A673 (cell line): ENCODE measurements around the gene CMIP. TPM values are rescaled to one million over a fixed set of nuclear protein-coding genes. Genes with fewer than 3 reads are reported as not detected.

Experiments
- BruUV-seq: library from RNA; stranded (reverse); fragments of 400-500 nt; replicated peaks from 2 replicates; lab custom pipeline; 2021; lab: Mats Ljungman, UMichigan
- CTCF ChIA-PET: fragments of 300-600 bp; sonication (Branson Sonifier 250); formaldehyde crosslinking; loops from one replicate; lab custom pipeline; 2022; ENCODE audit warnings: antibody characterized with exemption; lab: Charles Lee
- POLR2A ChIA-PET: fragments of 300-600 bp; sonication (Branson Sonifier 250); formaldehyde crosslinking; loops from one replicate; lab custom pipeline; 2022; ENCODE audit warnings: antibody characterized with exemption; ENCODE audit not compliant: low non-redundant PET; lab: Charles Lee
- DNase-seq: peaks from one replicate; pipeline ENCODE4 v3.0.0-alpha.2; 2015; ENCODE audit warnings: low spot score
- H3K27ac ChIP-seq: fragments of 200-600 bp; sonication (generic); 2 replicates; pipeline ENCODE4 v1.5.1; 2016; ENCODE audit warnings: mixed run types, low read depth, mild to moderate bottlenecking, mixed read lengths, antibody characterized with exemption, low read length; ENCODE audit not compliant: poor library complexity, severe bottlenecking
- H3K27me3 ChIP-seq: fragments of 200-600 bp; sonication (generic); replicated peaks from 2 replicates; pipeline ENCODE4 v1.6.1; 2017; ENCODE audit warnings: mixed run types, low read depth, mild to moderate bottlenecking, mixed read lengths, antibody characterized with exemption, low read length; ENCODE audit not compliant: insufficient read depth, poor library complexity
- H3K36me3 ChIP-seq: fragments of 200-600 bp; sonication (generic); 2 replicates; pipeline ENCODE4 v1.6.1; 2016; ENCODE audit warnings: mixed run types, mild to moderate bottlenecking, mixed read lengths, antibody characterized with exemption, low read length; ENCODE audit not compliant: insufficient read depth, poor library complexity, severe bottlenecking
- H3K4me1 ChIP-seq: fragments of 200-600 bp; sonication (generic); 2 replicates; pipeline ENCODE4 v1.6.1; 2017; ENCODE audit warnings: mixed run types, mild to moderate bottlenecking, mixed read lengths, antibody characterized with exemption, low read length; ENCODE audit not compliant: insufficient read depth, poor library complexity, severe bottlenecking
- H3K4me3 ChIP-seq: fragments of 200-600 bp; sonication (generic); 2 replicates; pipeline ENCODE4 v1.5.1; 2016; ENCODE audit warnings: low read depth, mixed run types, mild to moderate bottlenecking, mixed read lengths, low read length; ENCODE audit not compliant: poor library complexity, severe bottlenecking
- H3K9me3 ChIP-seq: fragments of 200-600 bp; sonication (generic); 2 replicates; pipeline ENCODE4 v1.6.1; 2016; ENCODE audit warnings: mixed run types, low read depth, mild to moderate bottlenecking, mixed read lengths, antibody characterized with exemption, low read length; ENCODE audit not compliant: poor library complexity, severe bottlenecking
- EZH2 ChIP-seq: fragments of 200-600 bp; sonication (generic); IDR thresholded peaks from 2 replicates; pipeline ENCODE4 v1.6.1; 2017; ENCODE audit warnings: borderline replicate concordance, low read depth, mild to moderate bottlenecking, mixed read lengths, antibody characterized with exemption, low read length; ENCODE audit not compliant: poor library complexity, severe bottlenecking
- intact Hi-C: fragments of 100-400 bp; cut with micrococcal nuclease; formaldehyde crosslinking; loops from one replicate; pipeline ENCODE4 v1.10.0; 2022; ENCODE audit not compliant: unreplicated experiment
- total RNA-seq: library from RNA; stranded (reverse); gene quantifications from 2 replicates; pipeline ENCODE4 v1.2.3, GENCODE V29; 2021
- TF ChIP-seq, protein P1 (sequence below): fragments of 300-800, 200-600 bp; sonication (generic); conservative IDR thresholded peaks from 2 replicates; pipeline ENCODE4 v1.5.1; 2017; ENCODE audit warnings: low read depth, mild to moderate bottlenecking, antibody characterized with exemption, low read length, moderate library complexity, mixed read lengths

CMIP gene
- total RNA-seq, 1 experiment from 2014 or later, result 25.5 TPM

GRCh38 chr16:81460075-81460474 lies 15.5 kb downstream of the CMIP start:
- H3K4me1 ChIP-seq, result no peaks in the 10 kb centered on the region
- no peak for TF ChIP-seq EZH2
- TF ChIP-seq, protein P1, sequence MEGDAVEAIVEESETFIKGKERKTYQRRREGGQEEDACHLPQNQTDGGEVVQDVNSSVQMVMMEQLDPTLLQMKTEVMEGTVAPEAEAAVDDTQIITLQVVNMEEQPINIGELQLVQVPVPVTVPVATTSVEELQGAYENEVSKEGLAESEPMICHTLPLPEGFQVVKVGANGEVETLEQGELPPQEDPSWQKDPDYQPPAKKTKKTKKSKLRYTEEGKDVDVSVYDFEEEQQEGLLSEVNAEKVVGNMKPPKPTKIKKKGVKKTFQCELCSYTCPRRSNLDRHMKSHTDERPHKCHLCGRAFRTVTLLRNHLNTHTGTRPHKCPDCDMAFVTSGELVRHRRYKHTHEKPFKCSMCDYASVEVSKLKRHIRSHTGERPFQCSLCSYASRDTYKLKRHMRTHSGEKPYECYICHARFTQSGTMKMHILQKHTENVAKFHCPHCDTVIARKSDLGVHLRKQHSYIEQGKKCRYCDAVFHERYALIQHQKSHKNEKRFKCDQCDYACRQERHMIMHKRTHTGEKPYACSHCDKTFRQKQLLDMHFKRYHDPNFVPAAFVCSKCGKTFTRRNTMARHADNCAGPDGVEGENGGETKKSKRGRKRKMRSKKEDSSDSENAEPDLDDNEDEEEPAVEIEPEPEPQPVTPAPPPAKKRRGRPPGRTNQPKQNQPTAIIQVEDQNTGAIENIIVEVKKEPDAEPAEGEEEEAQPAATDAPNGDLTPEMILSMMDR, result no peak
- no peaks in the 10 kb centered on the region for H3K27me3 ChIP-seq
- no TSS peak for BruUV-seq
- no peaks in the 10 kb centered on the region for H3K9me3 ChIP-seq
- ChIA-PET POLR2A (no interaction called here), CTCF (no interaction called here)
- intact Hi-C loops, result no loop called here
- DNase-seq, result no peak
- no peak overlapping the region for H3K27ac ChIP-seq
- no peak overlapping the region for H3K4me3 ChIP-seq
- no peaks in the 10 kb centered on the region for H3K36me3 ChIP-seq

- POLR2A ChIA-PET, result no interaction called here
- CTCF ChIA-PET, result no interaction called here
- Histone ChIP-seq H3K4me3 (no peak overlapping the region), H3K4me1 (no peaks in the 10 kb centered on the region), H3K27ac (no peak overlapping the region), H3K36me3 (no peaks in the 10 kb centered on the region), H3K9me3 (no peaks in the 10 kb centered on the region), H3K27me3 (no peaks in the 10 kb centered on the region)
- TF ChIP-seq, protein P1, result no peak
- TF ChIP-seq EZH2, result no peak
- intact Hi-C loops, result no loop called here
- no peak for DNase-seq
- no TSS peak for BruUV-seq
Measured at GRCh38 chr16:81461243-81461642, 16.6 kb downstream of the CMIP start.

- no peaks in the 10 kb centered on the region for H3K27me3 ChIP-seq
- H3K27ac ChIP-seq, result no peak overlapping the region
- DNase-seq, result no peak
- intact Hi-C loops, result no loop called here
- no peaks in the 10 kb centered on the region for H3K4me1 ChIP-seq
- ChIA-PET CTCF (no interaction called here), POLR2A (no interaction called here)
- H3K4me3 ChIP-seq, result no peak overlapping the region
- no TSS peak for BruUV-seq
- H3K36me3 ChIP-seq, result no peaks in the 10 kb centered on the region
- TF ChIP-seq, protein P1, result no peak
- TF ChIP-seq EZH2, result no peak
- H3K9me3 ChIP-seq, result no peaks in the 10 kb centered on the region
Measured at GRCh38 chr16:81461766-81462165, 17.2 kb downstream of the CMIP start.
